Activated CD8-positive, alpha-beta T cell treated with anti-CD3 and anti-CD28 coated beads, Interleukin-2, amount 10 ng/mL, durations not matched to agents 7 days and 5 days (primary cell): ENCODE results near the gene CYP4F12. TPM values are rescaled to one million over a fixed set of nuclear protein-coding genes. Genes with fewer than 3 reads are reported as not detected.
"Not testable (repeated sequence)": the region's sequence is repeated elsewhere in the genome, so short reads cannot be mapped to it uniquely, and the experiment has no call there.

Source experiments
- ATAC-seq: fragments of 150-1000 bp; cut with Tn5 transposase; one replicate; pipeline ENCODE4 v1.10.0; 2021; ENCODE audit warnings: moderate library complexity
- CTCF ChIA-PET: fragments of 350-600 bp; sonication (Branson Sonifier 250); formaldehyde crosslinking; loops from one replicate; lab custom pipeline; 2021; ENCODE audit warnings: antibody characterized with exemption; lab: Charles Lee
- POLR2A ChIA-PET: fragments of 350-600 bp; sonication (Branson Sonifier 250); formaldehyde crosslinking; loops from one replicate; lab custom pipeline; 2021; ENCODE audit warnings: antibody characterized with exemption; lab: Charles Lee
- DNase-seq: peaks from one replicate; pipeline ENCODE4 v3.0.0-alpha.2; 2020
- H3K27ac Mint-ChIP-seq: one replicate; pipeline ENCODE4 v1.8.0; 2021; ENCODE audit warnings: mild to moderate bottlenecking, mixed read lengths
- H3K27me3 Mint-ChIP-seq: one replicate; pipeline ENCODE4 v1.8.0; 2021; ENCODE audit warnings: low read depth, mixed read lengths
- H3K36me3 Mint-ChIP-seq: one replicate; pipeline ENCODE4 v1.8.0; 2021; ENCODE audit warnings: low read depth, mixed read lengths
- H3K4me1 Mint-ChIP-seq: one replicate; pipeline ENCODE4 v1.8.0; 2021; ENCODE audit warnings: low read depth, mixed read lengths
- H3K4me3 Mint-ChIP-seq: one replicate; pipeline ENCODE4 v1.8.0; 2021; ENCODE audit warnings: mild to moderate bottlenecking, mixed read lengths
- H3K9me3 Mint-ChIP-seq: one replicate; pipeline ENCODE4 v1.8.0; 2022; ENCODE audit warnings: mixed read lengths; ENCODE audit not compliant: insufficient read depth
- total RNA-seq, 2 experiments: library from RNA; stranded (reverse); gene quantifications; one replicate each; pipeline ENCODE4 v1.2.3, GENCODE V29; 2021

CYP4F12 gene
- total RNA-seq, 2 experiments from 2014 or later = not detected

DNA sequence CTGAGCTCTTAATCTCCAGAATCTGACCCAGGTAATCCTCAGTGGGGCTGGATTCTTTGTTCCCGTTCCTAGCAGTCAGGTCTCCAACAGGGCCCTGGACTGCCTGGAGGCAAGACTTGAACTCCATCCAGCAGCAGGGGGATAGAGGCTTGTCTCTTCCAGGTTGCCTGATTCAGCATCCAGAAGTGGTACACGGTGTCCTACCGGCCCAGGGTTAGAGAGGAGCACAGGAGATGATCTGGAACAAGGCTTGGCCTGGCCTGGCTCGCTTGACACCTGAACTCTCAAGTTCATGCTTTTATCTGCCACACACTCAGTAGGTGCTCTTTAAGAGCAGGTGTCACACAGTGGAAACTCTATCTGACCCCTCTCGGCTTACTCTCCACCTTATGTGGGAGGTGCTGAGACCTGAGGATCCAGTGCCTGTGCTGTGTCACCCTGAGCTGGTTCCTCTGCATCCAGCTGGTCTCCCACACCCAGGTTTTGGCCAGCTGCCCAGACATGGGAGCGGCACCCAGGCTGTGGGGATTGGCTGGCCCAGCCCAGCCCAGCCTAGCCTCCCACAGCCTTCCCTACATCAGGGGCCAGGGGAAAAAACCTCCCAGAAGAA, 32.5 kb upstream of the CYP4F12 start, which contains the start of gene CYP4F3:
Gene CYP4F3 (plus strand): TSS at position 604 of the 610 bp plus-strand sequence. CDS start 519 bp downstream, outside the sequence.
- Mint-ChIP-seq H3K4me1 (peaks cover 3% of the 10 kb centered on the region), H3K27me3 (no peaks in the 10 kb centered on the region), H3K36me3 (no peaks in the 10 kb centered on the region), H3K27ac (no peak within 1 kb of the TSS), H3K9me3 (no peaks in the 10 kb centered on the region), H3K4me3 (no peak within 1 kb of the TSS)
- ChIA-PET POLR2A (no interaction called here), CTCF (no interaction called here)
- no peak for ATAC-seq
- no peak for DNase-seq

DNA sequence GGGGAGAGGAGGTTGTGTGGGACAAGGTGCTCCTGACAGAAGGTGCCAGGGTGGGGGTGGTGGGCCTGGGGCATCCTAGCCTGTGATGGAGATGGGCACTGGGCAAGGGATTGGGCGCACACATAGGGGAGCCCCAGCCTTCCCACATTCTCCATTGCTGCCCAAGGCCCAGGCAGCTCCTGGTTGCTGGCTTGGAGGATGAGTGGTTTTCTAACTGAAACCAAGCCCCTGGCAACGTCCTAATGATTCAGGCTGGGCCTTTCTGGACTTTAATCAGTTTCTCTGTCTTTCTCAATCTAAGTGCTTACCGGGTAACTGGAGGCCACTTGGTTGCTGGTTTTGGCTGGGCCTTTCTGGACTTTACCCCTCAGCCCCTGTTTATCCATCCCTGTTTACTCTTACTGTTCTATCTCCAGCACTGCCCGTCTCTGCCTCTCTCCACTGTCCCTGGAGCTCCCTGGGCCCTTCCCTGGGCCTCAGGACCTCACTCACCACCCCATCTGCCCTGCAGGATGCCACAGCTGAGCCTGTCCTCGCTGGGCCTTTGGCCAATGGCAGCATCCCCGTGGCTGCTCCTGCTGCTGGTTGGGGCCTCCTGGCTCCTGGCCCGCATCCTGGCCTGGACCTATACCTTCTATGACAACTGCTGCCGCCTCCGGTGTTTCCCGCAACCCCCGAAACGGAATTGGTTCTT, 31.8 kb upstream of the CYP4F12 start:
- Mint-ChIP-seq H3K9me3 (no peaks in the 10 kb centered on the region), H3K27ac (no peak overlapping the region), H3K36me3 (no peaks in the 10 kb centered on the region), H3K4me3 (no peak overlapping the region), H3K27me3 (no peaks in the 10 kb centered on the region), H3K4me1 (peaks cover 3% of the 10 kb centered on the region)
- ChIA-PET POLR2A (no interaction called here), CTCF (no interaction called here)
- DNase-seq = no peak
- no peak for ATAC-seq

DNA sequence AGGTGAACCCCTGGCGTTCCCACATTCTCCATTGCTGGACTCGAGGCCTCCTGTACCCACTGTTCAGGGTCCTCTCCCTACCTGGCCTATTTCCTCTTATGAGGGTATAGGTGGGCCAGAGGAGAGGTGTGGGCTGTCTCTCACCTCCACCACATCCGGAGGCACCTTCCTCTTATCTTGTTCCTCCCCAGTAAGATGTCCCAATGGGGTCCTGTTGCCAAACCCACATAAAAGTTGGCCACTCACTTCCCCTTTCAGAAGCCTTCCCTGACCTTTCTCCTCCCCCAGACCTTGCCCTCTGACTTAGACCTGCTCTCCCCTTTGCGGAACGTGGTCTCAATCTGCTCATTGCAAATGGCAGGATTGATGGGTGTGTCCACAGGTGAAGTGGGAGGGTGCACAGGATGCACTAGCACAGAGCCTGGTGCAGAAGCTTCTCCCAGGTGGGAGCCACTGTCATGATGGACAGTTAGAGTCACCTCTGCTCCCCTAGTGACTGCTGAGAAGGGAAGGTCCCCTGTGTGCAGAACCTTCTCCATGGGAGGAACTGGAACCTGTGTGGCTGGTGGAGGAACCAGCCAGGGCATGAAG, 30.9 kb upstream of the CYP4F12 start:
- no peak overlapping the region for H3K27ac Mint-ChIP-seq
- H3K4me3 Mint-ChIP-seq = no peak overlapping the region
- POLR2A ChIA-PET = no interaction called here
- peaks cover 3% of the 10 kb centered on the region for H3K4me1 Mint-ChIP-seq
- H3K9me3 Mint-ChIP-seq = no peaks in the 10 kb centered on the region
- H3K27me3 Mint-ChIP-seq = no peaks in the 10 kb centered on the region
- CTCF ChIA-PET = no interaction called here
- H3K36me3 Mint-ChIP-seq = no peaks in the 10 kb centered on the region
- ATAC-seq = no peak
- DNase-seq = no peak

- Mint-ChIP-seq H3K9me3 (no peaks in the 10 kb centered on the region), H3K27ac (no peak overlapping the region), H3K27me3 (no peaks in the 10 kb centered on the region), H3K4me1 (peaks cover 3% of the 10 kb centered on the region), H3K36me3 (no peaks in the 10 kb centered on the region), H3K4me3 (no peak overlapping the region)
- ChIA-PET POLR2A (no interaction called here), CTCF (no interaction called here)
- DNase-seq = no peak
- no peak for ATAC-seq
These were observed 30.1 kb upstream of the CYP4F12 start for GRCh38 chr19:15642807-15643206.

- ATAC-seq = no peak
- Mint-ChIP-seq H3K4me3 (no peak overlapping the region), H3K4me1 (peaks cover 3% of the 10 kb centered on the region), H3K27me3 (no peaks in the 10 kb centered on the region), H3K36me3 (no peaks in the 10 kb centered on the region), H3K9me3 (no peaks in the 10 kb centered on the region), H3K27ac (no peak overlapping the region)
- DNase-seq = no peak
- ChIA-PET CTCF (no interaction called here), POLR2A (no interaction called here)
These were observed 29.5 kb upstream of the CYP4F12 start for GRCh38 chr19:15643387-15643786.

DNA sequence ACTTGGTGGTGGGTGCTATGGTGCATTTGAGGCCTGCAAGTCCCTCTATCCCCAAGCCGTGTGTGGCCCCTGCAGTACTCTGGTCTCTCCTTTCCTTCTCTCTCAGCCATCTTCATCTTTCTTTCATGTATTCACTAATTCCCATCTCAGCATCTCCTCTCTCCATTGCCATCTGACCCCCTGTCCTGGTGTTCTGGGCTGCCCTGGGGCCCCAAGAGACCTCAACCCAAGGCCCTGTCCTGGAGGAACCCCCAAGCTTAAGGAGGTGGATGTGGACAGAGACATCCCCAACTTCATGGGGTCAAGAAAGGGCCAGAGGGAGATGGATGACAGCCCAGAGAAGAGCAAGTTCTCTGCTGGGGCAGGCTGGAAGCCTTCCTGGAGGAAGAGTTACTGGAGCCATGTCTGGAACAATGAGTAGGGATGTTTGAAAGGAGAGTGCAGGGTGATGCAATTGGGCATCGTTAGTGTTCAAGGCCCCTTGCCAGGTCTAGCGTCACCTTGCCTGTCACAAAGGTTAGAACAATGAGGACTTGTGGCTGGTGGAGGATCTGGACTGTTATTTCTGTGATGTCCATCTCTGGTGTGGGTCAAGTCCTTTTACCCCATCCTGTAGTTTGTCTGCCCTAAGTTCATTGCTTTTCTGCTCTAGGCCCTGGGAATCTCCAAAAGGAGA, 28.7 kb upstream of the CYP4F12 start:
- ChIA-PET CTCF (no interaction called here), POLR2A (no interaction called here)
- H3K4me3 Mint-ChIP-seq = no peak overlapping the region
- no peak for ATAC-seq
- H3K4me1 Mint-ChIP-seq = peaks cover 3% of the 10 kb centered on the region
- no peak for DNase-seq
- no peaks in the 10 kb centered on the region for H3K9me3 Mint-ChIP-seq
- H3K36me3 Mint-ChIP-seq = no peaks in the 10 kb centered on the region
- H3K27ac Mint-ChIP-seq = no peak overlapping the region
- H3K27me3 Mint-ChIP-seq = no peaks in the 10 kb centered on the region

DNA sequence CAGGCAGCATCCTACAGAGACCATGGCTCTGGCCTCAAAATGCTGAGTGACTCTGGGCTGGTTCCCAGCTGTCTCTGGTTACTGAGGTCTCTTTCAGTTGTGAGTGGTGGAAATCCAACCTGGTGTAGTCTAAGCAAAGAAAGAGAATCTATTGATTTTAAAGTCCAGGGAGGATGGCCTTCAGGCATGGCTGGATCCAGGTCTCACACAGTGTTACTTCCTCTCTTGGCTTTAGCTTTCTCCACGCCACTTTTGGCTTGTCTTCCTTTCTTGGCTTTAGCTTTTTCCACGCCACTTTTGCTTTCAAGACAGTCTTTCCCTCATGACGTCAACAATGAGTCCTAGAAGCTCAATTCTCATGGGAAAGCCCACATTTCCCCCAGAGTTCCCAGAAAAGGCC, 28.1 kb upstream of the CYP4F12 start:
- H3K4me1 Mint-ChIP-seq = peaks cover 3% of the 10 kb centered on the region
- no peak overlapping the region for H3K4me3 Mint-ChIP-seq
- CTCF ChIA-PET = no interaction called here
- H3K27me3 Mint-ChIP-seq = no peaks in the 10 kb centered on the region
- DNase-seq = no peak
- ATAC-seq = no peak
- no peak overlapping the region for H3K27ac Mint-ChIP-seq
- no peaks in the 10 kb centered on the region for H3K36me3 Mint-ChIP-seq
- POLR2A ChIA-PET = no interaction called here
- no peaks in the 10 kb centered on the region for H3K9me3 Mint-ChIP-seq

DNA sequence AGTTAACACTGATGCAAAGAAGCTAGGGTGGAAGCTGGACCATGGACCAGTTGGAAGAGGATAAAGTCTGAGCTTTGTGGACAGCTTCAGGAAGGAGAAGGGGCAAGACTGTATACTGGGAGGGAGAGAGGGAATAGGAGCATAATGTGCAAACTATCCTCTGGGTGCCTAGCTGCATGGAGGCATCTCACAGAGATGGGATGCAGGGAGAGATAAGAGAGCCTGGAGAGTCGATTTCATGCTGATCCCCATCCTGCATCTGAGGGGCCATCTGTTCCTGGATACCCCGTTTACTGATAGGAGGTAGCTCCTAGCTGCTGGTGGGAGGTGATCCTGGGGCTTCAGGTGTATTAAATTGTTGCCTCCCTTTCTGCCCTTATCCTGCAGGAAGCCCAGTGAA, 23.4 kb upstream of the CYP4F12 start:
- no peaks in the 10 kb centered on the region for H3K36me3 Mint-ChIP-seq
- H3K27me3 Mint-ChIP-seq = peaks cover 7% of the 10 kb centered on the region
- POLR2A ChIA-PET = no interaction called here
- no peaks in the 10 kb centered on the region for H3K4me1 Mint-ChIP-seq
- ATAC-seq (no peak), DNase-seq (no peak)
- H3K27ac Mint-ChIP-seq = no peak overlapping the region
- no peak overlapping the region for H3K4me3 Mint-ChIP-seq
- CTCF ChIA-PET = no interaction called here
- H3K9me3 Mint-ChIP-seq = no peaks in the 10 kb centered on the region

DNA sequence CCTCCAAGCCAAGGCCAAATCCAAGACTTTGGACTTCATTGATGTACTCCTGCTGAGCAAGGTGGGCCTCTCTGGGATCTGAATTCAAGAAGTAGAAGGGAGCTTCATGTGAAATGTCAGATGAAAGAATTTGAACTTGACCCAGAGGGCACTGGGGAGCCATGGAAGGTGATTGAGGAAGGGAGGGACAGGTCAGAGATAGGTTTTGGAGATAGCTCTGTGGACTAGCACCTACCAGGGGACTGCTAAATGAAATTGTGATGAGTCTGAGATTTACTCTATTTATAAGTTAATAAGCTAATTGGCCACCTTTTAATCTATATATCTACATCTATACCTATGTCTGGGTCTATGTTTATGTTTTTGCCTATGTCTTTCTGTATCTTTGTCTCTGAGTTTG, 22.8 kb upstream of the CYP4F12 start:
- CTCF ChIA-PET, H3K9me3 Mint-ChIP-seq, POLR2A ChIA-PET, H3K4me3 Mint-ChIP-seq, DNase-seq, H3K27ac Mint-ChIP-seq, ATAC-seq, H3K4me1 Mint-ChIP-seq, H3K36me3 Mint-ChIP-seq: not testable (repeated sequence)
- H3K27me3 Mint-ChIP-seq = peaks cover 12% of the 10 kb centered on the region

- ChIA-PET POLR2A (no interaction called here), CTCF (no interaction called here)
- no peak overlapping the region for H3K4me3 Mint-ChIP-seq
- peaks cover 13% of the 10 kb centered on the region for H3K27me3 Mint-ChIP-seq
- H3K36me3 Mint-ChIP-seq = no peaks in the 10 kb centered on the region
- no peaks in the 10 kb centered on the region for H3K4me1 Mint-ChIP-seq
- no peak for DNase-seq
- no peak for ATAC-seq
- H3K27ac Mint-ChIP-seq = no peak overlapping the region
- no peaks in the 10 kb centered on the region for H3K9me3 Mint-ChIP-seq
These were observed 21.1 kb upstream of the CYP4F12 start for GRCh38 chr19:15651791-15652190.

- ChIA-PET POLR2A (no interaction called here), CTCF (no interaction called here)
- Mint-ChIP-seq H3K27ac (no peak overlapping the region), H3K36me3 (no peaks in the 10 kb centered on the region), H3K27me3 (peaks cover 13% of the 10 kb centered on the region), H3K9me3 (no peaks in the 10 kb centered on the region), H3K4me1 (no peaks in the 10 kb centered on the region), H3K4me3 (no peak overlapping the region)
- peak; percentile 9 for DNase-seq
- ATAC-seq = no peak
These were observed 20.2 kb upstream of the CYP4F12 start for GRCh38 chr19:15652559-15653278.
